OCI-LY1 (cell line): Measurements from ENCODE around the gene TRIM37.

Source experiments
- CTCF ChIP-seq: fragments of 200-600 bp; sonication (generic), shearing (Covaris generic); IDR thresholded peaks from 2 replicates; pipeline ENCODE4 v1.5.1; 2017; ENCODE audit warnings: mild to moderate bottlenecking, antibody characterized with exemption, low read length, moderate library complexity, mixed read lengths
- EZH2 ChIP-seq: fragments of 200-600 bp; sonication (generic), shearing (Covaris generic); IDR thresholded peaks from 2 replicates; pipeline ENCODE4 v1.8.0; 2017; ENCODE audit warnings: borderline replicate concordance, mixed run types, mild to moderate bottlenecking, antibody characterized with exemption, low read length, moderate library complexity, mixed read lengths

- TF ChIP-seq CTCF = no peak
- no peak for TF ChIP-seq EZH2
Observed at GRCh38 chr17:59151591-59151990, 44.9 kb upstream of the TRIM37 start.
